Prostate gland (tissue), 2 donors: Measurements from ENCODE around the gene POLK.

ENCODE experiments used
- POLR2A ChIP-seq: fragments of 450-650 bp; IDR thresholded peaks from one replicate; pipeline ENCODE4 v1.6.1; 2016; ENCODE audit warnings: antibody characterized with exemption, mild to moderate bottlenecking
- POLR2AphosphoS5 ChIP-seq: sonication (generic); formaldehyde crosslinking; IDR thresholded peaks from one replicate; pipeline ENCODE4 v1.6.1; 2017; ENCODE audit warnings: antibody characterized with exemption
- TF ChIP-seq, protein P1 (sequence below), 4 experiments: fragments of 200-600 bp in 2 of 4; fragments of 450-650 bp in 2 of 4; sonication (generic) in 2 of 4; IDR thresholded peaks; 1 replicate in 3 of 4; 2 replicates in 1 of 4; pipeline ENCODE4 v1.5.1; 2016 to 2019; ENCODE audit warnings: antibody characterized with exemption in 4 of 4, mild to moderate bottlenecking in 2 of 4, moderate library complexity in 2 of 4

DNA sequence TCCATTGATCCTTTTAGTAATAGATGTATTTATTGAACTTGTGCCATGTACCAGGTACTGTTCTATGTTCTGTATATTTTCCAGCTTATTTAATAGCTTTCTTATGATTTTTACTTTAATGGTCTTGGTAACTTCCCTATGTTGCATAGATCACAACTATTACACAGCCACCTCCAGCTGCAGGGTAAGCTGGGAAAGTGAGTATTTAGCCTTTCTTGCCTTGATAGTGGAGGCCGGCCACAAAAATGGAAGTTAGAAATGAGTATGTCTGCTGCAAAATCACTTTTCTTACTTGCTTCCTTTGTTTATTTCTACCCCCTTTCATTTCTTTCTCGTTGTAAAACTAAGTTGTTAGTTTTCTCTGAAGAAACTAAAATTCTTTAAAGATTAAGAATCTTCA, 56.5 kb downstream of the POLK start:
- TF ChIP-seq, protein P1, sequence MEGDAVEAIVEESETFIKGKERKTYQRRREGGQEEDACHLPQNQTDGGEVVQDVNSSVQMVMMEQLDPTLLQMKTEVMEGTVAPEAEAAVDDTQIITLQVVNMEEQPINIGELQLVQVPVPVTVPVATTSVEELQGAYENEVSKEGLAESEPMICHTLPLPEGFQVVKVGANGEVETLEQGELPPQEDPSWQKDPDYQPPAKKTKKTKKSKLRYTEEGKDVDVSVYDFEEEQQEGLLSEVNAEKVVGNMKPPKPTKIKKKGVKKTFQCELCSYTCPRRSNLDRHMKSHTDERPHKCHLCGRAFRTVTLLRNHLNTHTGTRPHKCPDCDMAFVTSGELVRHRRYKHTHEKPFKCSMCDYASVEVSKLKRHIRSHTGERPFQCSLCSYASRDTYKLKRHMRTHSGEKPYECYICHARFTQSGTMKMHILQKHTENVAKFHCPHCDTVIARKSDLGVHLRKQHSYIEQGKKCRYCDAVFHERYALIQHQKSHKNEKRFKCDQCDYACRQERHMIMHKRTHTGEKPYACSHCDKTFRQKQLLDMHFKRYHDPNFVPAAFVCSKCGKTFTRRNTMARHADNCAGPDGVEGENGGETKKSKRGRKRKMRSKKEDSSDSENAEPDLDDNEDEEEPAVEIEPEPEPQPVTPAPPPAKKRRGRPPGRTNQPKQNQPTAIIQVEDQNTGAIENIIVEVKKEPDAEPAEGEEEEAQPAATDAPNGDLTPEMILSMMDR (IDR thresholded peaks at IDR 0.05), result no peak
- TF ChIP-seq POLR2AphosphoS5 (no peak), POLR2A (no peak)
